Fibroblast of mammary gland (primary cell): Measurements from ENCODE around the gene NEDD4.
"Not testable (repeated sequence)": the region's sequence is repeated elsewhere in the genome, so short reads cannot be mapped to it uniquely, and the experiment has no call there.

ENCODE experiments used
- DNase-seq: peaks from one replicate; pipeline ENCODE4 v3.0.0-alpha.2; 2010; ENCODE audit warnings: low read depth
- H3K4me3 ChIP-seq: 2 replicates; pipeline ENCODE4 v1.5.1; 2011; ENCODE audit warnings: low read depth, mild to moderate bottlenecking, low read length, moderate library complexity; ENCODE audit not compliant: control insufficient read depth
- TF ChIP-seq, protein P1 (sequence below): conservative IDR thresholded peaks from 2 replicates; pipeline ENCODE4 v1.5.1; 2011; ENCODE audit warnings: low read depth, low read length, inconsistent platforms; ENCODE audit not compliant: control insufficient read depth, insufficient read depth

Gene NEDD4

DNA sequence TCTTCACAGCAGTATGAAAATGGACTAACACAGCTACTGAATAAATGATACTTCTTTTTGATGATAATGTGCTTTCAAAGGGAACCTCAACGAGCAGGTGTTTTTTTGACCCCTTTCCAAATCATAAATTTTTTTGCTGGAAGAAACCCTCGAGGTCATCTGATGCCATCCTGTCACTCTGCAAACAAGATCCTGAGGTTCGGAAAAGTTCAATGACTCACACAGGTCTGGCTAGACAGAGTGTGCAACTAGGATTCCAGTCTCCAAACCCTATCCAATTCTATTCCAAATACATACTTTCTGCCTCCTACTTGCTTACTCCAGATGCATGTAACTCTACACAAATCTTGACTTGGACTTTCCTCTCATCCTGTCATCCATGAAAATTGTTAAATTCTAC is 124.7 kb downstream of the NEDD4 start:
- H3K4me3 ChIP-seq, result no peak overlapping the region
- peak; percentile 12 for DNase-seq
- TF ChIP-seq, protein P1, sequence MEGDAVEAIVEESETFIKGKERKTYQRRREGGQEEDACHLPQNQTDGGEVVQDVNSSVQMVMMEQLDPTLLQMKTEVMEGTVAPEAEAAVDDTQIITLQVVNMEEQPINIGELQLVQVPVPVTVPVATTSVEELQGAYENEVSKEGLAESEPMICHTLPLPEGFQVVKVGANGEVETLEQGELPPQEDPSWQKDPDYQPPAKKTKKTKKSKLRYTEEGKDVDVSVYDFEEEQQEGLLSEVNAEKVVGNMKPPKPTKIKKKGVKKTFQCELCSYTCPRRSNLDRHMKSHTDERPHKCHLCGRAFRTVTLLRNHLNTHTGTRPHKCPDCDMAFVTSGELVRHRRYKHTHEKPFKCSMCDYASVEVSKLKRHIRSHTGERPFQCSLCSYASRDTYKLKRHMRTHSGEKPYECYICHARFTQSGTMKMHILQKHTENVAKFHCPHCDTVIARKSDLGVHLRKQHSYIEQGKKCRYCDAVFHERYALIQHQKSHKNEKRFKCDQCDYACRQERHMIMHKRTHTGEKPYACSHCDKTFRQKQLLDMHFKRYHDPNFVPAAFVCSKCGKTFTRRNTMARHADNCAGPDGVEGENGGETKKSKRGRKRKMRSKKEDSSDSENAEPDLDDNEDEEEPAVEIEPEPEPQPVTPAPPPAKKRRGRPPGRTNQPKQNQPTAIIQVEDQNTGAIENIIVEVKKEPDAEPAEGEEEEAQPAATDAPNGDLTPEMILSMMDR, result no peak

DNA sequence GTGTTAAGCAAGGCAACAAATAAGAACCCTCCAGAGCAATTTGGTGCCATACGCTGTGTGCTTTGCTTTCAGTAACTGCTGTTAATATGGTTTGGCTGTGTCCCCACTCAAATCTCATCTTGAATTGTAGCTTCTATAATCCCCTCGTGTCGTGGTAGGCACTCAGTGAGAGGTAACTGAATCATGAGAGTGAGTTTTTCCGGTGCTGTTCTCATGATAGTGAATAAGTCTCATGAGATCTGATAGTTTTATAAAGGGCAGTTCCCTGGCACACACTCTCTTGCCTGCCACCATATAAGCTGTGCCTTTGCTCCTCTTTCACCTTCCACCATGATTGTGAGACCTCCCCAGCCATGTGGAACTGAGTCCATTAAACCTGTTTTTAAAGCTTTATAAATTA is 125.1 kb downstream of the NEDD4 start:
- H3K4me3 ChIP-seq, DNase-seq: not testable (repeated sequence)

DNA sequence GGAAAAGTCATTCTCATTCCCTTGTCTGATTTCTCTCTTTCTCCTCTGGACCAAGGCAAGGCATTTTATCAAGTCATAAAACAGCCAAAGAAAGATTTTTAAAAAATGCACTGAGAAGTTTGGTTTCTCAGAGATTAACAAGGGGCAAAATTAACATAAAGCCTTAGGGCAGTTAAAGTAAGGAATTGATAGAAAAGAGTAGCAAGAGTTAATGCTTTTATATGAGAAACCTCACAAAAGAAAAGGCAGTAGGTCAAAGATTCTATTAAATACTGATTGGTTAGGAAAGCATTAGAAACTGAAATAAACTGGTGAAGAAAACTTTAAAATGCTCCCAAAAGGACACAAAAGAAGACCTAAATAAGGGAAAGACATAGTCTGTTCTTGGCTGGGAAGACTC is 129.5 kb downstream of the NEDD4 start:
- H3K4me3 ChIP-seq, result no peak overlapping the region
- DNase-seq, result no peak
- TF ChIP-seq, protein P1, result no peak

DNA sequence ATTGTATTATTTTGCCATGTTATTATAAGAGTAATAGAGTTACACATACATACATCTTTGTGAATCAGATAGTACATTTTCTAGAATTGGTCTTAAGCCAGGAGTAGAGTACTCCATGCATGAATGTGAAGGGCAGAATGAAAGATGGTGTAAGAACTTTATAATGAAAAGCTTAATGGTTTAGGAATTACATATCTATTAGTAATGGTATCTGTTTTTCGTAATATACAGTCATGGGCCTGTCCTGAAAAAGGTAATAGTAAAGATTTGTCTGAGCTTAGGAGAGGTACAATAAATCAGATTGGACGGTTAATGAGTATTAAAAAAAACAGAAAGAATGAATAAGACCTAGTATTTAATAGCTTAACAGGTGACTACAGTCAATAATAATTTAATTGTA is 132.3 kb downstream of the NEDD4 start:
- TF ChIP-seq, protein P1, result no peak
- no peak for DNase-seq
- no peak overlapping the region for H3K4me3 ChIP-seq

DNA sequence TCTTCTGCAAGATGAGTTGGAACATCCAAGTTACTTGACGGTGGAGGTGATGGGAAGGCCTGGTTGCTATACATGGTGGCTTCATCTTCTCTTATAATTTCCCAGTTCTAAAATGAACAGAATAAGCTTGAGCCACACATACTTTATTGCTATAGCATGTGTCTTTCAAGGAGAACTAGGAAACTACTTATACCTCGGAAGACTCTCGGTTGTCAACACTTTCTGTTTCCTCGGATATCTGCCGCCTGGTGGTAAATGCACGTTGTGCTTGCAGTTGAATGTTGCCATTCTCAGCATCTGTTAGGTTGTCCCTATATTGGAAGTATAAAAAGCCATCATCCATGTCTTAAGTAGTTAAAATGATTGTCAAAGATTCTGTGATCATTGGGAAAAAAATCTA is 132.9 kb downstream of the NEDD4 start:
- TF ChIP-seq, protein P1, result no peak
- no peak for DNase-seq
- H3K4me3 ChIP-seq, result no peak overlapping the region

DNA sequence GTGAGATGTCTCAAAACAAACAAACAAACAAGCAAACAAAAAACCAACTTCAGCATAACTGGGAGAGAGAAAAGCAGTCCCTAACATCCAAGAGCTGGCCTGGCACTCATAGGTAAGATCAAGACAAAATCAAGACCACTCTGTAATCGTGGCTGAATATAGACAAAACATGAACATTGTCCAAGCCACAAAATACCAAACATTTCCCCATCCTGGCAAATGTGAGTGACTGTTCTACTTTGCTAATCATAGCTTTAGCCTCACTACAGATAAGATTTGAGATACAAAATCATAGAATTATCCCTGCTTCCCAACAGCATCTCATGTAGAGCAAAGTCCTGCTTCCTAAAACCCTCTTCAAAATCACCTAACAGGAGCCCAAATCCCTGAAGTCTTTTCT is 133.7 kb downstream of the NEDD4 start:
- DNase-seq, result no peak
- TF ChIP-seq, protein P1, result no peak
- H3K4me3 ChIP-seq, result no peak overlapping the region

DNA sequence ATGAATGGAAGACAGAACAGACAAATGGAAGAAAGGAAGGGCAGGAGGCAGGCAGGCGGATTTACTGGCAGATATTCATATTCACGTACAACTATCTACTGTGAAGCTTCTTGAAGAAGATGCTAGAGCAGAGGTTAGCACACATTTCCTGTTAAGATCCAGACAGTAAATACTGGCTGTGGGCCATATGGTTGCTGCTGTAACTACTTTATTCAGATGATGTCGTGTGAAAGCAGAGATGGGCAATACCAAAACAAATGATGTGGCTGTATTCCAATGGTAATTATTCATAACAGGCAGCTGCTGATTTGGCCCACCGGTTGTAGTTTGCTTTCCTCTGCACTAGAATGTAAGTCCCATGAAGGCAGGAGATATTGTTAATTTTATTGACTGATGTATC is 134.8 kb downstream of the NEDD4 start:
- TF ChIP-seq, protein P1, result no peak
- no peak overlapping the region for H3K4me3 ChIP-seq
- peak; percentile 49 for DNase-seq
